Upper lobe of left lung (tissue), 6 donors: ENCODE measurements around the gene CDK4. TPM values are rescaled to one million over a fixed set of nuclear protein-coding genes. Genes with fewer than 3 reads are reported as not detected.

Experiments
- ATAC-seq, 2 donors: fragments of 200-7000 bp; cut with Tn5 transposase; one replicate each; pipeline ENCODE4 v1.9.1; 2022; ENCODE audit warnings: mild to moderate bottlenecking in 2 of 2, moderate library complexity in 2 of 2; ENCODE audit not compliant: low FRiP score in 2 of 2
- DNase-seq, 2 donors: peaks; one replicate each; pipeline ENCODE4 v3.0.0-alpha.2; 2019 to 2020
- H3K27ac ChIP-seq, 4 donors: fragments of 200-600 bp; sonication (generic); one replicate each; pipeline ENCODE4 v1.5.1; 2016 to 2019
- H3K27me3 ChIP-seq, 4 donors: fragments of 200-600 bp; sonication (generic); one replicate each; pipeline ENCODE4 v1.5.1; 2017 to 2019
- H3K36me3 ChIP-seq, 4 donors: fragments of 200-600 bp; sonication (generic); one replicate each; pipeline ENCODE4 v1.5.1; 2016 to 2019
- H3K4me1 ChIP-seq, 4 donors: fragments of 200-600 bp; sonication (generic); one replicate each; pipeline ENCODE4 v1.5.1; 2018 to 2019
- H3K4me3 ChIP-seq, 4 donors: fragments of 200-600 bp; sonication (generic); one replicate each; pipeline ENCODE4 v1.5.1; 2017 to 2019; ENCODE audit warnings: mild to moderate bottlenecking in 2 of 4, moderate library complexity in 1 of 4
- H3K9me3 ChIP-seq, 4 donors: fragments of 200-600 bp; sonication (generic); one replicate each; pipeline ENCODE4 v1.5.1; 2018 to 2019
- EP300 ChIP-seq, 4 donors: sonication (generic); formaldehyde crosslinking; IDR thresholded peaks; one replicate each; pipeline ENCODE4 v1.5.1; 2017; ENCODE audit warnings: antibody characterized with exemption in 4 of 4, control low read depth in 2 of 4
- POLR2A ChIP-seq, 4 donors: fragments of 450-650 bp; IDR thresholded peaks; one replicate each; pipeline ENCODE4 v1.5.1; 2016 to 2017; ENCODE audit warnings: antibody characterized with exemption in 4 of 4, mild to moderate bottlenecking in 2 of 4
- POLR2AphosphoS5 ChIP-seq, 2 donors: sonication (generic); formaldehyde crosslinking; IDR thresholded peaks; one replicate each; pipeline ENCODE4 v1.5.1; 2017; ENCODE audit warnings: antibody characterized with exemption in 2 of 2
- whole genome bisulfite sequencing, 2 donors: methylation state at CpG; one replicate each; pipeline ENCODE4 v1.1.5; 2017 to 2018; 5-methylcytosine and 5-hydroxymethylcytosine counted together
- total RNA-seq, 6 donors: library from RNA; depleted of rRNA in 4 of 6; stranded (reverse); fragments of >200 nt in 4 of 6; gene quantifications; one replicate each; pipeline versions ENCODE4 v1.1.0 to v1.2.1, GENCODE V29; 2016 to 2021
- TF ChIP-seq, protein P1 (sequence below), 6 experiments: fragments of 450-650 bp in 4 of 6; fragments of 200-600 bp in 2 of 6; sonication (generic) in 2 of 6; IDR thresholded peaks; one replicate each; pipeline ENCODE4 v1.5.1; 2016 to 2019; ENCODE audit warnings: antibody characterized with exemption in 6 of 6
- donor health status: DM: no; HTN: no; CAD: no; lungs with moderate emphysema.
- donor health status: DM: no; HTN: yes; CAD: no; lungs with severe emphysema.

CDK4 gene
- total RNA-seq, 6 donors from 2014 or later = 38.5 to 109 (median 62.5) TPM

DNA sequence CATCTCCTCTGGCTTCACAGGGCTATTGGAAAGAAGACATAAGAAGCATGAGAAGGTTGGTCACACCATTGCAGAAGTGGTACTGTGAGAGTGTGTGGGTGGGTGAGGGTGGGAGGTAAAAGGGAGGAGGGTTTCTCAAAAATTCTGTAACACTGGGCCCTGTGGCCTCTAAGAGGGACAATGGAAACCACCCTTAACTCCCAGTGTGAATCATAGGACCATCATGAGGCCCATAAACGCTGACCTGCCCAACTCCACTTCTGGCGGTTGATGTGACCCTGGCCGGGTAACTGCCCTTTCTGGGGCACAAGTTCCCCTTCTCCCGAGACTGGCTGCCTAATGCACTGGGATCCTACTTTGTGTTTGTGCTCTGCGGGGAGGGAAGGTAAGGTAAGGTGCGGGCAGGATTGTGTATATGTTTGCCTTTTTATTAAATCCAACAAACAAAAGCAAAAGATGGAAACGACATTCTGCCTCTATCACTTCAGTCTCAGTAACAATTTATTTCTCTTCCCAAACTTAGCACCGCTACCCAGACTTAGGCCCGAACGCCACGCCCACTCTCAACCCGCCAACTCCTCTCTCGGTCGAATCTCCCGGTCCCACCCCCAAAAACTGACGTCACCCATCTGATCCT is 19.2 kb upstream of the CDK4 start:
- DNase-seq (peak in 1 of 2 donors; percentile 85), ATAC-seq (peak; percentile 80 to 91)
- WGBS, 2 donors = 2 to 4% methylated on average over 16 of the region's 16 CpGs
- Histone ChIP-seq H3K36me3 (peaks cover 0 to 29% (median 9%) of the 10 kb centered on the region in 4 donors), H3K27ac (peak overlapping the region; percentile 81 to 95 (median 92)), H3K9me3 (no peaks in the 10 kb centered on the region), H3K27me3 (peaks cover 0 to 4% (median 2%) of the 10 kb centered on the region in 4 donors), H3K4me3 (peak overlapping the region; percentile 72 to 92 (median 85)), H3K4me1 (peaks cover 24 to 42% (median 28%) of the 10 kb centered on the region in 4 donors)
- TF ChIP-seq POLR2AphosphoS5 (IDR thresholded peaks at IDR 0.05) (no peak), POLR2A (IDR thresholded peaks at IDR 0.05) (no peak), EP300 (IDR thresholded peaks at IDR 0.05) (no peak)
- TF ChIP-seq, protein P1, sequence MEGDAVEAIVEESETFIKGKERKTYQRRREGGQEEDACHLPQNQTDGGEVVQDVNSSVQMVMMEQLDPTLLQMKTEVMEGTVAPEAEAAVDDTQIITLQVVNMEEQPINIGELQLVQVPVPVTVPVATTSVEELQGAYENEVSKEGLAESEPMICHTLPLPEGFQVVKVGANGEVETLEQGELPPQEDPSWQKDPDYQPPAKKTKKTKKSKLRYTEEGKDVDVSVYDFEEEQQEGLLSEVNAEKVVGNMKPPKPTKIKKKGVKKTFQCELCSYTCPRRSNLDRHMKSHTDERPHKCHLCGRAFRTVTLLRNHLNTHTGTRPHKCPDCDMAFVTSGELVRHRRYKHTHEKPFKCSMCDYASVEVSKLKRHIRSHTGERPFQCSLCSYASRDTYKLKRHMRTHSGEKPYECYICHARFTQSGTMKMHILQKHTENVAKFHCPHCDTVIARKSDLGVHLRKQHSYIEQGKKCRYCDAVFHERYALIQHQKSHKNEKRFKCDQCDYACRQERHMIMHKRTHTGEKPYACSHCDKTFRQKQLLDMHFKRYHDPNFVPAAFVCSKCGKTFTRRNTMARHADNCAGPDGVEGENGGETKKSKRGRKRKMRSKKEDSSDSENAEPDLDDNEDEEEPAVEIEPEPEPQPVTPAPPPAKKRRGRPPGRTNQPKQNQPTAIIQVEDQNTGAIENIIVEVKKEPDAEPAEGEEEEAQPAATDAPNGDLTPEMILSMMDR (IDR thresholded peaks at IDR 0.05) = no peak

- Histone ChIP-seq H3K27me3 (peaks cover 0 to 9% (median 5%) of the 10 kb centered on the region in 4 donors), H3K36me3 (peaks cover 0 to 26% (median 9%) of the 10 kb centered on the region in 4 donors), H3K4me3 (no peak overlapping the region), H3K4me1 (peaks cover 30 to 48% (median 34%) of the 10 kb centered on the region in 4 donors), H3K9me3 (no peaks in the 10 kb centered on the region), H3K27ac (no peak overlapping the region)
- WGBS, 2 donors = 83% methylated on average over 4 of the region's 4 CpGs
- ATAC-seq = no peak
- TF ChIP-seq EP300 (IDR thresholded peaks at IDR 0.05) (no peak), POLR2A (IDR thresholded peaks at IDR 0.05) (no peak), POLR2AphosphoS5 (IDR thresholded peaks at IDR 0.05) (no peak)
- TF ChIP-seq, protein P1 (IDR thresholded peaks at IDR 0.05) = no peak
- no peak for DNase-seq
Observed at GRCh38 chr12:57770734-57771133, 18.6 kb upstream of the CDK4 start.

GRCh38 chr12:57769594-57769993 is 17.5 kb upstream of the CDK4 start:
- Histone ChIP-seq H3K9me3 (no peaks in the 10 kb centered on the region), H3K27ac (no peak overlapping the region), H3K27me3 (peaks cover 0 to 20% (median 13%) of the 10 kb centered on the region in 4 donors), H3K36me3 (peaks cover 0 to 21% (median 9%) of the 10 kb centered on the region in 4 donors), H3K4me1 (peaks cover 42 to 59% (median 45%) of the 10 kb centered on the region in 4 donors), H3K4me3 (no peak overlapping the region)
- TF ChIP-seq POLR2AphosphoS5 (IDR thresholded peaks at IDR 0.05) (no peak), EP300 (IDR thresholded peaks at IDR 0.05) (no peak), POLR2A (IDR thresholded peaks at IDR 0.05) (no peak)
- TF ChIP-seq, protein P1 (IDR thresholded peaks at IDR 0.05) = no peak
- 97 to 98% methylated on average over 10 to 11 of the region's 11 CpGs for WGBS, 2 donors
- DNase-seq (no peak), ATAC-seq (no peak)

DNA sequence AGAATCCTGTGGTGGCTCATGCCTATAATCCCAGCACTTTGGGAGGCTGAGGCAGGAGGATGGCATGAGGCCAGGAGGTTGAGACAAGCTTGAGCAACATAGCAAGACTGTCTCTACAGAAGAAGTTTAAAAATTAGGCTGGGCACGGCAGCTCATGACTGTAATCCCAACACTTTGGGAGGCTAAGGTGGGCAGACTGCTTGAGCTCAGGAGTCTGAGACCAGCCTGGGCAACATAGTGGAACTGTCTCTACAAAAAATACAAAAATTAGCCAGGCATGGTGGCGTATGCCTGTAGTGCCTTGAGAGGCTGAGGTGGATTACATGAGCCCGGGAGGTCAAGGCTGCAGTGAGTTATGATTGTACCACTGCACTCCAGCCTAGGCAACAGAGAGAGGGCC is 15.8 kb upstream of the CDK4 start:
- Histone ChIP-seq H3K36me3 (peaks cover 0 to 21% (median 9%) of the 10 kb centered on the region in 4 donors), H3K9me3 (no peaks in the 10 kb centered on the region), H3K27me3 (peaks cover 0 to 24% (median 19%) of the 10 kb centered on the region in 4 donors), H3K4me1 (peaks cover 36 to 55% (median 39%) of the 10 kb centered on the region in 4 donors), H3K4me3 (no peak overlapping the region), H3K27ac (no peak overlapping the region)
- 83 to 87% methylated on average over 3 of the region's 3 CpGs for WGBS, 2 donors
- no peak for ATAC-seq
- TF ChIP-seq POLR2A (IDR thresholded peaks at IDR 0.05) (no peak), EP300 (IDR thresholded peaks at IDR 0.05) (no peak), POLR2AphosphoS5 (IDR thresholded peaks at IDR 0.05) (no peak)
- TF ChIP-seq, protein P1 (IDR thresholded peaks at IDR 0.05) = no peak
- no peak for DNase-seq
